COLO829 (cell line): ENCODE results near the gene CTNND2.

Experiments used
- DNase-seq: peaks from one replicate; pipeline ENCODE4 v3.0.0; 2012; ENCODE audit warnings: low spot score

The CTNND2 gene

GRCh38 chr5:11174591-11174990 lies 729.7 kb downstream of the CTNND2 start:
- no peak for DNase-seq

GRCh38 chr5:11172484-11172883 lies 731.8 kb downstream of the CTNND2 start:
- DNase-seq: no peak

GRCh38 chr5:11171236-11171635 lies 733.0 kb downstream of the CTNND2 start:
- DNase-seq: no peak

- DNase-seq: peak; percentile 25
Observed at GRCh38 chr5:11166923-11167322, 737.3 kb downstream of the CTNND2 start.

- no peak for DNase-seq
Observed at GRCh38 chr5:11164531-11165294, 739.5 kb downstream of the CTNND2 start.

- DNase-seq: no peak
Observed at GRCh38 chr5:11157132-11157531, 747.1 kb downstream of the CTNND2 start.

- DNase-seq: no peak
Observed at GRCh38 chr5:11153670-11154382, 750.4 kb downstream of the CTNND2 start.

GRCh38 chr5:11152368-11152767 lies 751.9 kb downstream of the CTNND2 start:
- DNase-seq: no peak

- no peak for DNase-seq
Observed at GRCh38 chr5:11150976-11151375, 753.3 kb downstream of the CTNND2 start.

GRCh38 chr5:11148810-11149539 lies 755.3 kb downstream of the CTNND2 start:
- DNase-seq: no peak

GRCh38 chr5:11146171-11146570 lies 758.1 kb downstream of the CTNND2 start:
- no peak for DNase-seq

GRCh38 chr5:11143456-11144267 lies 760.6 kb downstream of the CTNND2 start:
- DNase-seq: no peak

GRCh38 chr5:11139217-11139865 lies 764.9 kb downstream of the CTNND2 start:
- no peak for DNase-seq

- DNase-seq: no peak
Observed at GRCh38 chr5:11130131-11130530, 774.1 kb downstream of the CTNND2 start.

GRCh38 chr5:11128021-11128420 lies 776.2 kb downstream of the CTNND2 start:
- DNase-seq: no peak

- DNase-seq: no peak
Observed at GRCh38 chr5:11126844-11127243, 777.4 kb downstream of the CTNND2 start.

GRCh38 chr5:11121885-11122284 lies 782.4 kb downstream of the CTNND2 start:
- DNase-seq: no peak

- DNase-seq: no peak
Observed at GRCh38 chr5:11110128-11110527, 794.1 kb downstream of the CTNND2 start.

GRCh38 chr5:11105696-11106095 lies 798.5 kb downstream of the CTNND2 start:
- DNase-seq: no peak

GRCh38 chr5:11104651-11105112 lies 799.6 kb downstream of the CTNND2 start:
- DNase-seq: no peak

- DNase-seq: no peak
Observed at GRCh38 chr5:11104210-11104609, 800.0 kb downstream of the CTNND2 start.
